IMR-90 (cell line): ENCODE results near the gene GH1. TPM values are rescaled to one million over a fixed set of nuclear protein-coding genes. Genes with fewer than 3 reads are reported as not detected.

ENCODE experiments used
- ATAC-seq: fragments of 200-7000 bp; cut with Tn5 transposase; 2 replicates; pipeline ENCODE4 v1.9.1; 2020; ENCODE audit warnings: low read depth, mild to moderate bottlenecking, moderate library complexity
- BruUV-seq: library from RNA; stranded (reverse); fragments of 400-500 nt; replicated peaks from 2 replicates; lab custom pipeline; 2021; lab: Mats Ljungman, UMichigan
- CTCF ChIA-PET: fragments of 300-600 bp; formaldehyde crosslinking; extraction: SDS; loops from one replicate; lab custom pipeline; 2021; ENCODE audit warnings: antibody characterized with exemption; lab: Yijun Ruan, JAX
- POLR2A ChIA-PET: fragments of 300-600 bp; sonication (Branson Sonifier 250); formaldehyde crosslinking; loops from one replicate; lab custom pipeline; 2022; ENCODE audit warnings: antibody characterized with exemption; ENCODE audit not compliant: unreplicated experiment; lab: Charles Lee
- DNase-seq: peaks from one replicate; pipeline ENCODE4 v3.0.0; 2013
- H2AFZ ChIP-seq: replicated peaks from 2 replicates; pipeline ENCODE3; 2013; ENCODE audit warnings: low read length, mild to moderate bottlenecking; ENCODE audit not compliant: poor library complexity
- H2AK5ac ChIP-seq: 2 replicates; pipeline ENCODE4 v1.6.1; 2013; ENCODE audit warnings: low read depth, low read length, inconsistent platforms
- H2AK9ac ChIP-seq: replicated peaks from 2 replicates; pipeline ENCODE3; 2013; ENCODE audit warnings: mild to moderate bottlenecking, low read depth, low read length, moderate library complexity; ENCODE audit not compliant: poor library complexity
- H2BK120ac ChIP-seq: 2 replicates; pipeline ENCODE4 v1.6.1; 2013; ENCODE audit warnings: low read depth, low read length, inconsistent platforms
- H2BK15ac ChIP-seq: 3 replicates; pipeline ENCODE4 v1.6.1; 2013; ENCODE audit warnings: low read depth, low read length, inconsistent platforms
- H2BK20ac ChIP-seq: 2 replicates; pipeline ENCODE4 v1.6.1; 2013; ENCODE audit warnings: low read depth, mild to moderate bottlenecking, inconsistent platforms, low read length, moderate library complexity
- H2BK5ac ChIP-seq: 2 replicates; pipeline ENCODE4 v1.6.1; 2013; ENCODE audit warnings: mild to moderate bottlenecking, low read depth, low read length, inconsistent platforms; ENCODE audit not compliant: poor library complexity, severe bottlenecking
- H3K14ac ChIP-seq: replicated peaks from 2 replicates; pipeline ENCODE4 v1.6.1; 2013; ENCODE audit warnings: low read depth, low read length, inconsistent platforms
- H3K18ac ChIP-seq: 2 replicates; pipeline ENCODE4 v1.6.1; 2013; ENCODE audit warnings: low read depth, low read length, control low read depth
- H3K23ac ChIP-seq: 2 replicates; pipeline ENCODE4 v1.6.1; 2013; ENCODE audit warnings: low read depth, low read length, inconsistent platforms
- H3K27ac ChIP-seq: 2 replicates; pipeline ENCODE4 v1.5.1; 2013; ENCODE audit warnings: mild to moderate bottlenecking, control low read depth, low read length; ENCODE audit not compliant: insufficient read depth
- H3K27me3 ChIP-seq: 2 replicates; pipeline ENCODE4 v1.6.1; 2013; ENCODE audit warnings: low read length; ENCODE audit not compliant: control insufficient read depth, insufficient read depth
- H3K36me3 ChIP-seq: 2 replicates; pipeline ENCODE4 v1.6.1; 2013; ENCODE audit warnings: low read length, mixed read lengths; ENCODE audit not compliant: control insufficient read depth, insufficient read depth
- H3K4ac ChIP-seq: 2 replicates; pipeline ENCODE4 v1.6.1; 2013; ENCODE audit warnings: low read depth, low read length, inconsistent platforms
- H3K4me1 ChIP-seq: 2 replicates; pipeline ENCODE4 v1.6.1; 2013; ENCODE audit warnings: low read length, mixed read lengths; ENCODE audit not compliant: control insufficient read depth, insufficient read depth
- H3K4me2 ChIP-seq: 2 replicates; pipeline ENCODE4 v1.6.1; 2013; ENCODE audit warnings: low read depth, mild to moderate bottlenecking, control low read depth, low read length, moderate library complexity
- H3K4me3 ChIP-seq: 2 replicates; pipeline ENCODE4 v1.5.1; 2013; ENCODE audit warnings: low read depth, mild to moderate bottlenecking, control low read depth, low read length, moderate library complexity; ENCODE audit not compliant: insufficient read depth
- H3K56ac ChIP-seq: 2 replicates; pipeline ENCODE4 v1.6.1; 2013; ENCODE audit warnings: low read length, inconsistent platforms; ENCODE audit not compliant: insufficient read depth; ENCODE audit errors: extremely low read depth
- H3K79me1 ChIP-seq, 2 experiments: 2 replicates each; pipeline ENCODE4 v1.6.1; 2013; ENCODE audit warnings: low read length in 2 of 2, inconsistent platforms in 1 of 2, low read depth in 1 of 2
- H3K9ac ChIP-seq: 2 replicates; pipeline ENCODE4 v1.6.1; 2013; ENCODE audit warnings: low read depth, low read length, control low read depth
- H3K9me1 ChIP-seq: 2 replicates; pipeline ENCODE4 v1.6.1; 2013; ENCODE audit warnings: low read length, inconsistent platforms; ENCODE audit not compliant: insufficient read depth
- H3K9me3 ChIP-seq: 2 replicates; pipeline ENCODE4 v1.6.1; 2013; ENCODE audit warnings: low read length; ENCODE audit not compliant: control insufficient read depth, insufficient read depth
- H4K20me1 ChIP-seq: 2 replicates; pipeline ENCODE4 v1.6.1; 2013; ENCODE audit warnings: low read length, inconsistent platforms; ENCODE audit not compliant: insufficient read depth
- H4K5ac ChIP-seq: 2 replicates; pipeline ENCODE4 v1.6.1; 2013; ENCODE audit warnings: mild to moderate bottlenecking, low read depth, low read length, control low read depth
- H4K8ac ChIP-seq, 2 experiments: 2 replicates each; pipeline ENCODE4 v1.6.1; 2013; ENCODE audit warnings: low read depth in 2 of 2, low read length in 2 of 2, control low read depth in 1 of 2, inconsistent platforms in 1 of 2
- H4K91ac ChIP-seq: 2 replicates; pipeline ENCODE4 v1.6.1; 2013; ENCODE audit warnings: low read depth, low read length, inconsistent platforms; ENCODE audit not compliant: insufficient read depth
- FOS ChIP-seq: fragments of 150-350 bp; IDR thresholded peaks from 2 replicates; pipeline ENCODE4 v1.6.1; 2016; ENCODE audit warnings: low read depth, low read length
- RAD21 ChIP-seq: IDR thresholded peaks from 2 replicates; pipeline ENCODE4 v1.6.1; 2012; ENCODE audit warnings: low read length, improper control_type of control experiment
- RCOR1 ChIP-seq: IDR thresholded peaks from 2 replicates; pipeline ENCODE4 v1.6.1; 2012; ENCODE audit warnings: mild to moderate bottlenecking, low read length, improper control_type of control experiment; ENCODE audit not compliant: insufficient replicate concordance
- WGBS, 2 experiments: methylation state at CpG; one replicate each; pipeline versions ENCODE4 v1.1.5 to v1.1.7; 2013; ENCODE audit warnings: missing lambda C conversion rate in 2 of 2; ENCODE audit not compliant: insufficient read length in 1 of 2; ENCODE audit errors: extremely low coverage in 2 of 2; 5-methylcytosine and 5-hydroxymethylcytosine counted together
- dilution Hi-C: fragments of 300-500 bp; cut with HindIII; formaldehyde crosslinking; loops from one replicate; pipeline ENCODE4 v1.14.3; 2018; ENCODE audit warnings: low sequenced_read_pairs; ENCODE audit not compliant: unreplicated experiment
- in situ Hi-C: fragments of 300-500 bp; cut with MboI; formaldehyde crosslinking; loops from 3 replicates; pipeline ENCODE4 v1.14.3; 2019; ENCODE audit warnings: low sequenced_read_pairs, inconsistent platforms, mixed read lengths
- intact Hi-C: fragments of 100-400 bp; cut with micrococcal nuclease; formaldehyde crosslinking; loops from 2 replicates; pipeline ENCODE4 v1.10.0; 2022
- polyA plus RNA-seq, 3 experiments: library from polyadenylated mRNA; depleted of rRNA; stranded (reverse); fragments of >200 nt; gene quantifications; 2 replicates each; pipeline ENCODE4 v1.2.3, GENCODE V29; 2012; ENCODE audit warnings: low replicate concordance in 1 of 3
- total RNA-seq: library from RNA; depleted of rRNA; stranded (reverse); fragments of >200 nt; gene quantifications from 2 replicates; pipeline ENCODE4 v1.2.3, GENCODE V29; 2012

Gene GH1
- total and polyA plus RNA-seq, 2 of the 4 experiments (the other 2 are of a cell fraction), result not detected

DNA sequence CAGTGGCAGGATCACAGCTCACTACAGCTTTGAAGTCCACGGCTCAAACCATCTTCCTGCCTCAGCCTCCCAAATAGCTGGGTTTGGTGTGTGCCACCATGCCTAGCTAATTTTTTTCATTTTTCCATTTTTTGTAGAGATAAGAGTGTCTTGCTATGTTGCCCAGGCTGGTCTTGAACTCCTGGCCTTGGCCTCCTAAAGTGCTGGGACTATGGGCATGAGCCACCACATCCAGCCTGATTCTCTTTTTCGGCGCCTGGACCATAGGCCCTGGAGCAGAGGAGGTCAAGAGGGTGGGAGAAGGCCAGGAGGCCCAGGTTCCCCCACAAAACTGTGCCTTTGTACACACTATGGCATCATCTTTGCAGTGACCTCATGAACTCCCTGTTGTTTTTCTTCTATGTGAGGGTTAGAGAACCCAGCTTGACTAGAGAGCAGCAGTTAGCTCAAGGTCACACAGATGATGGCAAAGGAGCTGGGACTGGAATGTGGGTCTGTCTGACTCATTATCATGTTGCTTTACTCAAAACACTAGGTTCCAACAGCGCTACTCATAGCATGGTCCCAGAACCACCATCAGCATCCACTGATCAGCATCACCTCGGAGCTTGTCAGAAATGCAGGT is 37.8 kb upstream of the GH1 start:
- Histone ChIP-seq H2AK5ac (no peak overlapping the region; the same call in 1 of the 2 replicates), H4K20me1 (no peaks in the 10 kb centered on the region; the same call in 1 of the 2 replicates), H3K9me1 (peaks cover 7% of the 10 kb centered on the region), H3K79me1 (no peaks in the 10 kb centered on the region), H3K56ac (no peak overlapping the region), H3K4ac (no peak overlapping the region), H3K23ac (no peak overlapping the region), H4K5ac (no peak overlapping the region), H4K8ac (no peak overlapping the region), H3K18ac (no peak overlapping the region), H2AK9ac (no peak overlapping the region), H3K9me3 (no peaks in the 10 kb centered on the region), H3K9ac (no peak overlapping the region), H3K4me3 (no peak overlapping the region), H3K4me2 (no peak overlapping the region), H3K27me3 (peaks cover 16% of the 10 kb centered on the region), H3K4me1 (0 out of 2 replicates have a peak, but pooled peaks cover 2% of the 10 kb centered on the region), H3K14ac (no peak overlapping the region), H2BK120ac (no peak overlapping the region), H3K27ac (no peak overlapping the region), H4K91ac (no peak overlapping the region), H3K36me3 (no peaks in the 10 kb centered on the region), H2BK5ac (no peak overlapping the region), H2AFZ (peak overlapping the region; percentile 50), H2BK20ac (no peak overlapping the region), H2BK15ac (no peak overlapping the region)
- ATAC-seq, result peak; percentile 93
- BruUV-seq, result no TSS peak
- ChIA-PET POLR2A (no interaction called here), CTCF (interaction anchor here (0.9 to 1.2 kb wide), 2 partner anchors 10 to 12 kb away, joined by 3 to 7 read pairs; no protein-coding TSS in a partner anchor)
- no CpG with 5 or more reads among the region's 5 CpGs for WGBS, 2 experiments
- TF ChIP-seq RCOR1 (peak; percentile 24), RAD21 (no peak), FOS (0 out of 2 replicates have a peak, but pooled peaks have one; percentile 27)
- DNase-seq, result peak; percentile 74
- dilution Hi-C loops, result no loop called here
- in situ Hi-C loops, result no loop called here
- intact Hi-C loops, result no loop called here
